HG03108 (cell line): ENCODE results near the gene ZSWIM1.

Source experiments
- ATAC-seq: cut with Tn5 transposase; IDR thresholded peaks from one replicate; pipeline ENCODE4 v1.9.1; 2021; ENCODE audit warnings: moderate library complexity; ENCODE audit not compliant: unreplicated experiment

ZSWIM1 gene

GRCh38 chr20:45907219-45907948, 26.4 kb downstream of the ZSWIM1 start:
- ATAC-seq = no peak

- no peak for ATAC-seq
Measured at GRCh38 chr20:45908084-45908483, 27.1 kb downstream of the ZSWIM1 start.

GRCh38 chr20:45909336-45909808, 28.3 kb downstream of the ZSWIM1 start:
- no peak for ATAC-seq

GRCh38 chr20:45909817-45910669, 29.0 kb downstream of the ZSWIM1 start:
- ATAC-seq = no peak

GRCh38 chr20:45910670-45911485, 29.9 kb downstream of the ZSWIM1 start:
- peak; percentile 91 for ATAC-seq

- ATAC-seq = no peak
Measured at GRCh38 chr20:45911486-45912343, 30.7 kb downstream of the ZSWIM1 start, which contains the start of gene PLTP. Gene PLTP, minus strand, starts transcription at chr20:45912155. Its CDS starts 703 bp downstream, at chr20:45911452.

- no peak for ATAC-seq
Measured at GRCh38 chr20:45912344-45912682, 31.3 kb downstream of the ZSWIM1 start.

GRCh38 chr20:45913116-45913515, 32.1 kb downstream of the ZSWIM1 start:
- no peak for ATAC-seq

- ATAC-seq = no peak
Measured at GRCh38 chr20:45917790-45918141, 36.7 kb downstream of the ZSWIM1 start.

GRCh38 chr20:45918182-45918737, 37.2 kb downstream of the ZSWIM1 start:
- ATAC-seq = no peak

GRCh38 chr20:45918779-45919537, 37.9 kb downstream of the ZSWIM1 start:
- no peak for ATAC-seq

GRCh38 chr20:45919542-45920399, 38.7 kb downstream of the ZSWIM1 start:
- ATAC-seq = no peak

- no peak for ATAC-seq
Measured at GRCh38 chr20:45920462-45921336, 39.7 kb downstream of the ZSWIM1 start.

- ATAC-seq = no peak
Measured at GRCh38 chr20:45921337-45922189, 40.5 kb downstream of the ZSWIM1 start.

- no peak for ATAC-seq
Measured at GRCh38 chr20:45924391-45925261, 43.6 kb downstream of the ZSWIM1 start.
